ENCODE results near the gene EXTL1.

DNA sequence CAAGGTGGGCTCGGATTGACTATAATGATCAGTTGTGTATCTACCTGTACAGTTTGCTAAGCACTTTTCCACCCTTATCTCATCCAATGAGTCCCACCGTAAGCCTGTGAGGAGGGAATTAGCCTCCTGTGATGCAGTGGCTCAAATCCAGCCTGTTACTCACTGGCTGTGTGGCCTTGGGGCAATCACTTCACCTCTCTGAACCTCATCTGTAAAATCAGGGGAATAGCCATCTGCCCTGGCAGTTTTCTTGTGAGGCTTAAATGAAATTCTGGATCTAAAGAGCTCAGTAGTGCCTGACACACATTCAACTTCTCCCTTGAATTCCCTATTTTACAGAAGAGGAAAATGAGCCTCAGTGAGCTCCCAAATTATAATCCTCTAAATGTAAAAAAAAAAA is 7.4 kb upstream of the EXTL1 start:
- no peak for TF ChIP-seq EZH2 (IDR thresholded peaks at IDR 0.05; ENCODE audit: insufficient read depth, low read length)
- TF ChIP-seq, protein P1, sequence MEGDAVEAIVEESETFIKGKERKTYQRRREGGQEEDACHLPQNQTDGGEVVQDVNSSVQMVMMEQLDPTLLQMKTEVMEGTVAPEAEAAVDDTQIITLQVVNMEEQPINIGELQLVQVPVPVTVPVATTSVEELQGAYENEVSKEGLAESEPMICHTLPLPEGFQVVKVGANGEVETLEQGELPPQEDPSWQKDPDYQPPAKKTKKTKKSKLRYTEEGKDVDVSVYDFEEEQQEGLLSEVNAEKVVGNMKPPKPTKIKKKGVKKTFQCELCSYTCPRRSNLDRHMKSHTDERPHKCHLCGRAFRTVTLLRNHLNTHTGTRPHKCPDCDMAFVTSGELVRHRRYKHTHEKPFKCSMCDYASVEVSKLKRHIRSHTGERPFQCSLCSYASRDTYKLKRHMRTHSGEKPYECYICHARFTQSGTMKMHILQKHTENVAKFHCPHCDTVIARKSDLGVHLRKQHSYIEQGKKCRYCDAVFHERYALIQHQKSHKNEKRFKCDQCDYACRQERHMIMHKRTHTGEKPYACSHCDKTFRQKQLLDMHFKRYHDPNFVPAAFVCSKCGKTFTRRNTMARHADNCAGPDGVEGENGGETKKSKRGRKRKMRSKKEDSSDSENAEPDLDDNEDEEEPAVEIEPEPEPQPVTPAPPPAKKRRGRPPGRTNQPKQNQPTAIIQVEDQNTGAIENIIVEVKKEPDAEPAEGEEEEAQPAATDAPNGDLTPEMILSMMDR (IDR thresholded peaks at IDR 0.05; ENCODE audit: insufficient read depth, low read depth, low read length), result no peak
